ENCODE measurements around the gene WDR77. TPM values are rescaled to one million over a fixed set of nuclear protein-coding genes. Genes with fewer than 3 reads are reported as not detected.

Gene WDR77
- total RNA-seq, result 39.3 and 62.1 TPM in 2 replicates
- polyA plus RNA-seq, result 80.5 and 109 TPM in 2 replicates

GRCh38 chr1:111448918-111449702 is at the start of gene WDR77, which contains the start of gene ATP5PB:
Gene WDR77, minus strand, starts transcription at chr1:111449256. Its CDS starts 87 bp downstream, at chr1:111449169.
Gene ATP5PB, plus strand, starts transcription at chr1:111449464. Its CDS starts 78 bp downstream, at chr1:111449542.
- no peak for TF ChIP-seq CTCF (IDR thresholded peaks at IDR 0.05; ENCODE audit: low read depth, low read length)
- peaks cover 25% of the 10 kb centered on the region for H3K4me1 ChIP-seq (ENCODE audit: low read depth)
- peak; percentile 99 to 100 for DNase-seq (ENCODE audit: low read depth in 1 of 2, low spot score in 1 of 2)
- H3K27me3 ChIP-seq, result no peaks in the 10 kb centered on the region
- peak within 1 kb of the TSS; percentile 88 for H3K4me3 ChIP-seq
- H3K27ac ChIP-seq, result peak within 1 kb of the TSS; percentile 89
- H3K36me3 ChIP-seq, result peaks cover 5% of the 10 kb centered on the region
- no peaks in the 10 kb centered on the region for H3K9me3 ChIP-seq (ENCODE audit: low read depth)

- H3K4me1 ChIP-seq (ENCODE audit: low read depth), result no peaks in the 10 kb centered on the region
- peaks cover 4% of the 10 kb centered on the region for H3K27me3 ChIP-seq
- DNase-seq (ENCODE audit: low read depth in 1 of 2, low spot score in 1 of 2), result no peak
- H3K36me3 ChIP-seq, result no peaks in the 10 kb centered on the region
- no peak overlapping the region for H3K27ac ChIP-seq
- H3K9me3 ChIP-seq (ENCODE audit: low read depth), result no peaks in the 10 kb centered on the region
- H3K4me3 ChIP-seq, result no peak overlapping the region
- no peak for TF ChIP-seq CTCF (IDR thresholded peaks at IDR 0.05; ENCODE audit: low read depth, low read length)
These were observed 48.5 kb upstream of the WDR77 start for GRCh38 chr1:111497592-111497991.

DNA sequence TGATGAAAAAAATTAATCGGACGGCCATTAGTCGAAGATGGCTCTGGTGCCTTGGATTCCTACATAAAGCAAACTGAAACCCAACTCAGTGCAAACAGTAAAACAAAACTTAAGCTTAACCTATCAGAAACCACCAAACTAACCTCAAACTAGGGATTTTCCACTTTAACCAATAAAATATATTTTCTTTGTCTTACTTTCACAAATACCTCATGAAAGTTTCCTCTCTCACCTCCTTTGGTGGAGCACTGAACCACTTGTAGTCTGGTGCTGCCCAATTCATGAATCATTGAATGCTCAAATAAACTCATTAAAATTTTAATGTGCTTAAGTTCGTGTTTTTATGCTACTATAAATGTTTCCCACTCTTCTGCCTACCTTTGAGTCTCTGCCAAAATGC is 47.3 kb upstream of the WDR77 start:
- peaks cover 4% of the 10 kb centered on the region for H3K27me3 ChIP-seq
- no peaks in the 10 kb centered on the region for H3K9me3 ChIP-seq (ENCODE audit: low read depth)
- DNase-seq (ENCODE audit: low read depth in 1 of 2, low spot score in 1 of 2), result no peak
- H3K4me1 ChIP-seq (ENCODE audit: low read depth), result no peaks in the 10 kb centered on the region
- no peaks in the 10 kb centered on the region for H3K36me3 ChIP-seq
- H3K4me3 ChIP-seq, result no peak overlapping the region
- TF ChIP-seq CTCF (IDR thresholded peaks at IDR 0.05; ENCODE audit: low read depth, low read length), result no peak
- no peak overlapping the region for H3K27ac ChIP-seq

DNA sequence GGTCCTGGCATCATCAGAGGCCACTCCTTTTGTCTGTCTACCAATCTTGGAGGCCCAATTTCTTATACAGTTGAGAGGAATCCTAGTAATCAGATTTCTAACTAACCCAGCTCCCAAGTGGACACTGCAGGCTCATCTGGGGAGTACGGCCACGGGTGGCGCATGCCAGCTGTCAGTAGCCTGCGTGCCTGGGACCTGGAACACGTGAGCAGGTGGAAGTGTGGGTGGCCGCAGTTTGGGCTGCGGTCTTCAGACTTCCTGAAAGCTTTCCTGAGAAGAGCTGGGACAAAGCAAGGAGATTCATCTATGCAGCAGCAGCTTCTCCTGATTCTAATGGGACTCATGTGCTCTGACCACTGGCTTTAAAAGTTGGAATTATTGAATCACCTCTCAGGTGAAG is 42.0 kb upstream of the WDR77 start:
- no peaks in the 10 kb centered on the region for H3K4me1 ChIP-seq (ENCODE audit: low read depth)
- no peaks in the 10 kb centered on the region for H3K9me3 ChIP-seq (ENCODE audit: low read depth)
- DNase-seq (ENCODE audit: low read depth in 1 of 2, low spot score in 1 of 2), result no peak
- no peaks in the 10 kb centered on the region for H3K27me3 ChIP-seq
- H3K27ac ChIP-seq, result no peak overlapping the region
- no peaks in the 10 kb centered on the region for H3K36me3 ChIP-seq
- no peak for TF ChIP-seq CTCF (IDR thresholded peaks at IDR 0.05; ENCODE audit: low read depth, low read length)
- H3K4me3 ChIP-seq, result no peak overlapping the region

- TF ChIP-seq CTCF (IDR thresholded peaks at IDR 0.05; ENCODE audit: low read depth, low read length), result no peak
- Histone ChIP-seq H3K36me3 (no peaks in the 10 kb centered on the region), H3K27me3 (no peaks in the 10 kb centered on the region), H3K9me3 (ENCODE audit: low read depth) (no peaks in the 10 kb centered on the region), H3K4me1 (ENCODE audit: low read depth) (no peaks in the 10 kb centered on the region), H3K4me3 (no peak overlapping the region), H3K27ac (no peak overlapping the region)
- DNase-seq (ENCODE audit: low read depth in 1 of 2, low spot score in 1 of 2), result peak in 1 of 2 donors; percentile 17
These were observed 41.2 kb upstream of the WDR77 start for GRCh38 chr1:111490220-111490619.

All from cardiac muscle cell (in vitro differentiated cells and primary cell).